Gastroesophageal sphincter (tissue), 4 donors: ENCODE results near the gene LRP11. TPM values are rescaled to one million over a fixed set of nuclear protein-coding genes. Genes with fewer than 3 reads are reported as not detected.

Experiments used
- ATAC-seq: fragments of 150-250 bp; one replicate; pipeline ENCODE4 v1.9.1; 2016; ENCODE audit warnings: mild to moderate bottlenecking, moderate library complexity
- H3K27ac ChIP-seq, 4 donors: fragments of 200-600 bp; sonication (generic) in 3 of 4; 1 replicate in 3 of 4; 2 replicates in 1 of 4; pipeline ENCODE4 v1.5.1; 2016 to 2019
- H3K27me3 ChIP-seq: fragments of 200-600 bp; sonication (generic); one replicate; pipeline ENCODE4 v1.5.1; 2019
- H3K36me3 ChIP-seq, 2 donors: fragments of 200-600 bp; sonication (generic); one replicate each; pipeline ENCODE4 v1.5.1; 2019; ENCODE audit warnings: control low read depth in 1 of 2
- H3K4me1 ChIP-seq, 3 donors: fragments of 200-600 bp; sonication (generic); 1 replicate in 2 of 3; 2 replicates in 1 of 3; pipeline ENCODE4 v1.5.1; 2016 to 2019; ENCODE audit warnings: control low read depth in 2 of 3
- H3K4me3 ChIP-seq, 2 donors: fragments of 200-600 bp; sonication (generic); one replicate each; pipeline ENCODE4 v1.5.1; 2019; ENCODE audit warnings: mild to moderate bottlenecking in 1 of 2, moderate library complexity in 1 of 2
- H3K9me3 ChIP-seq, 3 donors: fragments of 200-600 bp; sonication (generic); one replicate each; pipeline ENCODE4 v1.5.1; 2017 to 2019; ENCODE audit warnings: control low read depth in 2 of 3
- CTCF ChIP-seq, 4 experiments: fragments of 200-600 bp in 2 of 4; fragments of 450-650 bp in 2 of 4; sonication (generic) in 1 of 4; IDR thresholded peaks; one replicate each; pipeline ENCODE4 v1.5.1; 2017 to 2019; ENCODE audit warnings: antibody characterized with exemption in 4 of 4, mild to moderate bottlenecking in 2 of 4, moderate library complexity in 2 of 4
- EP300 ChIP-seq: sonication (generic); formaldehyde crosslinking; IDR thresholded peaks from one replicate; pipeline ENCODE4 v1.6.1; 2017; ENCODE audit warnings: antibody characterized with exemption, mild to moderate bottlenecking
- POLR2A ChIP-seq, 2 donors: fragments of 450-650 bp; IDR thresholded peaks; one replicate each; pipeline ENCODE4 v1.6.1; 2017; ENCODE audit warnings: antibody characterized with exemption in 2 of 2, mild to moderate bottlenecking in 2 of 2, moderate library complexity in 1 of 2
- POLR2AphosphoS5 ChIP-seq: sonication (generic); formaldehyde crosslinking; IDR thresholded peaks from one replicate; pipeline ENCODE4 v1.6.1; 2017; ENCODE audit warnings: antibody characterized with exemption
- WGBS, 2 donors: methylation state at CpG; one replicate each; pipeline ENCODE4 v1.1.5; 2018; ENCODE audit warnings: low coverage in 1 of 2; 5-methylcytosine and 5-hydroxymethylcytosine counted together
- total RNA-seq, 4 donors: library from RNA; depleted of rRNA; stranded (reverse); fragments of >200 nt; gene quantifications; one replicate each; pipeline ENCODE4 v1.1.0, GENCODE V29; 2016

The LRP11 gene
- total RNA-seq, 4 donors from 2014 or later, result 17.9 to 33.3 (median 29.6) TPM

GRCh38 chr6:149859368-149859767, 4.8 kb downstream of the LRP11 start:
- TF ChIP-seq POLR2AphosphoS5 (no peak), CTCF (IDR thresholded peaks at IDR 0.05) (no peak)
- Histone ChIP-seq H3K36me3 (no peaks in the 10 kb centered on the region), H3K9me3 (no peaks in the 10 kb centered on the region), H3K27me3 (no peaks in the 10 kb centered on the region), H3K4me3 (no peak overlapping the region), H3K4me1 (peaks cover 0 to 41% (median 5%) of the 10 kb centered on the region in 3 donors), H3K27ac (no peak overlapping the region)
- 61 to 100% methylated on average over 3 to 7 of the region's 7 CpGs for WGBS, 2 donors
- ATAC-seq, result no peak

GRCh38 chr6:149857541-149857940, 6.6 kb downstream of the LRP11 start:
- H3K36me3 ChIP-seq, result peaks cover 0 to 8% of the 10 kb centered on the region in 2 donors
- TF ChIP-seq CTCF (IDR thresholded peaks at IDR 0.05) (no peak), POLR2A (IDR thresholded peaks at IDR 0.05) (no peak), EP300 (no peak)
- H3K27me3 ChIP-seq, result no peaks in the 10 kb centered on the region
- WGBS, 2 donors, result 84 to 90% methylated on average over 3 to 5 of the region's 5 CpGs
- H3K4me1 ChIP-seq, result peaks cover 0 to 34% (median under 1%) of the 10 kb centered on the region in 3 donors
- H3K27ac ChIP-seq, result no peak overlapping the region
- H3K4me3 ChIP-seq, result no peak overlapping the region
- ATAC-seq, result no peak
- H3K9me3 ChIP-seq, result no peaks in the 10 kb centered on the region

- no peak overlapping the region for H3K4me3 ChIP-seq
- peaks cover 0 to 18% of the 10 kb centered on the region in 2 donors for H3K36me3 ChIP-seq
- no peak for ATAC-seq
- 84 to 92% methylated on average over 10 of the region's 10 CpGs for WGBS, 2 donors
- H3K4me1 ChIP-seq, result peaks cover 0 to 23% (median 0%) of the 10 kb centered on the region in 3 donors
- H3K9me3 ChIP-seq, result no peaks in the 10 kb centered on the region
- no peaks in the 10 kb centered on the region for H3K27me3 ChIP-seq
- H3K27ac ChIP-seq, result no peak overlapping the region
- no peak for TF ChIP-seq POLR2AphosphoS5
- TF ChIP-seq POLR2A (IDR thresholded peaks at IDR 0.05), result no peak
- no peak for TF ChIP-seq EP300
- no peak for TF ChIP-seq CTCF (IDR thresholded peaks at IDR 0.05)
Measured at GRCh38 chr6:149856256-149856994, 7.7 kb downstream of the LRP11 start.

- Histone ChIP-seq H3K27me3 (no peaks in the 10 kb centered on the region), H3K4me1 (peaks cover 0 to 16% (median 0%) of the 10 kb centered on the region in 3 donors), H3K4me3 (no peak overlapping the region), H3K36me3 (peaks cover 0 to 25% of the 10 kb centered on the region in 2 donors), H3K9me3 (no peaks in the 10 kb centered on the region), H3K27ac (no peak overlapping the region)
- ATAC-seq, result no peak
- TF ChIP-seq EP300 (no peak), POLR2AphosphoS5 (no peak)
- WGBS, 2 donors, result 42 to 68% methylated on average over 2 of the region's 2 CpGs
Measured at GRCh38 chr6:149855741-149856140, 8.4 kb downstream of the LRP11 start.

GRCh38 chr6:149855040-149855654, 9.0 kb downstream of the LRP11 start:
- peaks cover 0 to 11% (median 0%) of the 10 kb centered on the region in 3 donors for H3K4me1 ChIP-seq
- ATAC-seq, result no peak
- peaks cover 0 to 27% of the 10 kb centered on the region in 2 donors for H3K36me3 ChIP-seq
- H3K27ac ChIP-seq, result no peak overlapping the region
- WGBS, 2 donors, result 72 to 84% methylated on average over 4 to 5 of the region's 5 CpGs
- H3K9me3 ChIP-seq, result no peaks in the 10 kb centered on the region
- H3K27me3 ChIP-seq, result no peaks in the 10 kb centered on the region
- no peak overlapping the region for H3K4me3 ChIP-seq
- no peak for TF ChIP-seq EP300
- TF ChIP-seq POLR2AphosphoS5, result no peak
- no peak for TF ChIP-seq CTCF (IDR thresholded peaks at IDR 0.05)
- no peak for TF ChIP-seq POLR2A (IDR thresholded peaks at IDR 0.05)
